Fibroblast of lung (primary cell): ENCODE data around the gene BATF.

Experiments
- EZH2 ChIP-seq: IDR thresholded peaks from 2 replicates; pipeline ENCODE4 v1.5.1; 2012; ENCODE audit warnings: low read length, control low read depth, mild to moderate bottlenecking; ENCODE audit errors: missing control alignments
- TF ChIP-seq, protein P1 (sequence below), 2 donors: IDR thresholded peaks in 1 of 2; conservative IDR thresholded peaks in 1 of 2; 1 replicate in 1 of 2; 2 replicates in 1 of 2; pipeline ENCODE4 v1.5.1; 2011 to 2012; ENCODE audit warnings: low read length in 2 of 2, control low read depth in 1 of 2, inconsistent platforms in 1 of 2, low read depth in 1 of 2, mild to moderate bottlenecking in 1 of 2

DNA sequence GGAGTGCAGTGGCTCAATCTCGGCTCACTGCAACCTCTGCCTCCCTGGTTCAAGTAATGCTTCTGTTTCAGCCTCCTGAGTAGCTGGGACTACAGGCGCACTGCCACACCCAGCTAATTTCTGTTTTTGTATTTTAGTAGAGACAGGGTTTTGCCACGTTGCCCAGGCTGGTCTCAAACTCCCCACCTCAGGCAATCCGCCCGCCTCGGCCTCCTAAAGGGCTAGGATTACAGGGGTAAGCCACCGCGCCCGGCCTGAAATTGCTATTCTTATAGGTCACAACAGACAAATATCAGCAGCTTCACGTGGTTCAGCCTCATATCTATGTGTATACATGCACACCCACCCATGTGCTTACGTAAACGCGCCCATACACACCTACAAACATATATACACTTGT, 23.6 kb downstream of the BATF start:
- TF ChIP-seq, protein P1, sequence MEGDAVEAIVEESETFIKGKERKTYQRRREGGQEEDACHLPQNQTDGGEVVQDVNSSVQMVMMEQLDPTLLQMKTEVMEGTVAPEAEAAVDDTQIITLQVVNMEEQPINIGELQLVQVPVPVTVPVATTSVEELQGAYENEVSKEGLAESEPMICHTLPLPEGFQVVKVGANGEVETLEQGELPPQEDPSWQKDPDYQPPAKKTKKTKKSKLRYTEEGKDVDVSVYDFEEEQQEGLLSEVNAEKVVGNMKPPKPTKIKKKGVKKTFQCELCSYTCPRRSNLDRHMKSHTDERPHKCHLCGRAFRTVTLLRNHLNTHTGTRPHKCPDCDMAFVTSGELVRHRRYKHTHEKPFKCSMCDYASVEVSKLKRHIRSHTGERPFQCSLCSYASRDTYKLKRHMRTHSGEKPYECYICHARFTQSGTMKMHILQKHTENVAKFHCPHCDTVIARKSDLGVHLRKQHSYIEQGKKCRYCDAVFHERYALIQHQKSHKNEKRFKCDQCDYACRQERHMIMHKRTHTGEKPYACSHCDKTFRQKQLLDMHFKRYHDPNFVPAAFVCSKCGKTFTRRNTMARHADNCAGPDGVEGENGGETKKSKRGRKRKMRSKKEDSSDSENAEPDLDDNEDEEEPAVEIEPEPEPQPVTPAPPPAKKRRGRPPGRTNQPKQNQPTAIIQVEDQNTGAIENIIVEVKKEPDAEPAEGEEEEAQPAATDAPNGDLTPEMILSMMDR (conservative IDR thresholded peaks at IDR 0.05 in 1 of 2, IDR thresholded peaks at IDR 0.05 in 1 of 2; ENCODE audit: low read depth in 1 of 2, low read length in 2 of 2): no peak
- no peak for TF ChIP-seq EZH2
